Measurements from ENCODE around the gene SNTN.
"Not testable (repeated sequence)": the region's sequence is repeated elsewhere in the genome, so short reads cannot be mapped to it uniquely, and the experiment has no call there.

SNTN gene

GRCh38 chr3:63652066-63652725 lies at the start of gene SNTN:
TSS of gene SNTN (plus strand) at chr3:63652675. CDS start at chr3:63652688, 13 bp downstream.
- no peak for DNase-seq

- no peak for DNase-seq
Measured at GRCh38 chr3:63607716-63608115, 44.8 kb upstream of the SNTN start.

GRCh38 chr3:63609408-63609807 lies 43.1 kb upstream of the SNTN start:
- DNase-seq, result no peak

- no peak for DNase-seq
Measured at GRCh38 chr3:63609834-63610233, 42.6 kb upstream of the SNTN start.

- no peak for DNase-seq
Measured at GRCh38 chr3:63611382-63611781, 41.1 kb upstream of the SNTN start.

- DNase-seq, result no peak
Measured at GRCh38 chr3:63613561-63613960, 38.9 kb upstream of the SNTN start.

GRCh38 chr3:63617391-63617790 lies 35.1 kb upstream of the SNTN start:
- no peak for DNase-seq

- DNase-seq, result no peak
Measured at GRCh38 chr3:63624941-63625560, 27.4 kb upstream of the SNTN start.

GRCh38 chr3:63631670-63632069 lies 20.8 kb upstream of the SNTN start:
- DNase-seq, result no peak

GRCh38 chr3:63635186-63635585 lies 17.3 kb upstream of the SNTN start:
- DNase-seq, result no peak

GRCh38 chr3:63639806-63640205 lies 12.7 kb upstream of the SNTN start:
- DNase-seq, result no peak

GRCh38 chr3:63642488-63642887 lies 10.0 kb upstream of the SNTN start:
- DNase-seq, result no peak

GRCh38 chr3:63644212-63644797 lies 8.2 kb upstream of the SNTN start:
- no peak for DNase-seq

GRCh38 chr3:63644928-63645781 lies 7.3 kb upstream of the SNTN start:
- DNase-seq, result not testable (repeated sequence)

GRCh38 chr3:63654211-63654610 lies 1.7 kb downstream of the SNTN start:
- DNase-seq, result no peak

GRCh38 chr3:63654931-63655330 lies 2.5 kb downstream of the SNTN start:
- no peak for DNase-seq

GRCh38 chr3:63655519-63655918 lies 3.0 kb downstream of the SNTN start:
- DNase-seq, result no peak

- DNase-seq, result no peak
Measured at GRCh38 chr3:63656786-63657185, 4.3 kb downstream of the SNTN start.

GRCh38 chr3:63661242-63661641 lies 8.8 kb downstream of the SNTN start:
- no peak for DNase-seq

GRCh38 chr3:63662011-63662410 lies 9.5 kb downstream of the SNTN start:
- DNase-seq, result no peak

GRCh38 chr3:63662500-63662899 lies 10.0 kb downstream of the SNTN start:
- no peak for DNase-seq

- no peak for DNase-seq
Measured at GRCh38 chr3:63670544-63670943, 18.1 kb downstream of the SNTN start.

- no peak for DNase-seq
Measured at GRCh38 chr3:63673111-63673510, 20.6 kb downstream of the SNTN start.

- no peak for DNase-seq
Measured at GRCh38 chr3:63674586-63674985, 22.1 kb downstream of the SNTN start.
